OCI-LY7 (cell line): ENCODE data around the gene CYTH3. TPM values are rescaled to one million over a fixed set of nuclear protein-coding genes. Genes with fewer than 3 reads are reported as not detected.

Source experiments
- BruUV-seq: library from RNA; stranded (reverse); fragments of 400-500 nt; replicated peaks from 2 replicates; lab custom pipeline; 2021; lab: Mats Ljungman, UMichigan
- CTCF ChIA-PET: fragments of 300-600 bp; sonication (Branson Sonifier 250); formaldehyde crosslinking; loops from one replicate; lab custom pipeline; 2022; ENCODE audit warnings: antibody characterized with exemption; ENCODE audit not compliant: unreplicated experiment; lab: Charles Lee
- POLR2A ChIA-PET: fragments of 300-600 bp; sonication (Branson Sonifier 250); formaldehyde crosslinking; loops from one replicate; lab custom pipeline; 2022; ENCODE audit warnings: antibody characterized with exemption; lab: Charles Lee
- DNase-seq: peaks from one replicate; pipeline ENCODE4 v3.0.0-alpha.2; 2015; ENCODE audit warnings: low spot score
- H2AFZ ChIP-seq: fragments of 200-600 bp; sonication (generic), shearing (Covaris generic); 2 replicates; pipeline ENCODE4 v1.6.1; 2014; ENCODE audit warnings: mild to moderate bottlenecking, antibody characterized with exemption, low read length, moderate library complexity
- H3K27ac ChIP-seq: fragments of 200-600 bp; sonication (generic); 2 replicates; pipeline ENCODE4 v1.5.1; 2014; ENCODE audit warnings: mixed run types, low read depth, mild to moderate bottlenecking, moderate library complexity, low read length, inconsistent platforms; ENCODE audit not compliant: poor library complexity, severe bottlenecking
- H3K36me3 ChIP-seq: fragments of 200-600 bp; sonication (generic); 2 replicates; pipeline ENCODE4 v1.6.1; 2014; ENCODE audit warnings: mild to moderate bottlenecking, antibody characterized with exemption, low read length, moderate library complexity, mixed read lengths; ENCODE audit not compliant: insufficient read depth
- H3K4me1 ChIP-seq: fragments of 200-600 bp; sonication (generic); 2 replicates; pipeline ENCODE4 v1.5.1; 2014; ENCODE audit warnings: mild to moderate bottlenecking, low read length; ENCODE audit not compliant: insufficient read depth, poor library complexity, severe bottlenecking
- H3K4me2 ChIP-seq: fragments of 200-600 bp; sonication (generic); 2 replicates; pipeline ENCODE4 v1.6.1; 2014; ENCODE audit warnings: mild to moderate bottlenecking, low read length
- H3K4me3 ChIP-seq: fragments of 200-600 bp; sonication (generic); 2 replicates; pipeline ENCODE4 v1.5.1; 2014; ENCODE audit warnings: mild to moderate bottlenecking, low read depth, low read length; ENCODE audit not compliant: poor library complexity, severe bottlenecking
- H3K79me2 ChIP-seq: fragments of 200-600 bp; sonication (generic); 2 replicates; pipeline ENCODE4 v1.6.1; 2016; ENCODE audit warnings: low read depth, mild to moderate bottlenecking, low read length, moderate library complexity, mixed read lengths; ENCODE audit not compliant: insufficient read depth
- H3K9me2 ChIP-seq: fragments of 200-600 bp; sonication (generic); 2 replicates; pipeline ENCODE4 v1.6.1; 2016; ENCODE audit warnings: mild to moderate bottlenecking, low read length, mixed read lengths; ENCODE audit not compliant: insufficient read depth
- H3K9me3 ChIP-seq: fragments of 200-600 bp; sonication (generic); 2 replicates; pipeline ENCODE4 v1.6.1; 2014; ENCODE audit warnings: mild to moderate bottlenecking, mixed run types, low read length, mixed read lengths
- H4K20me1 ChIP-seq: fragments of 200-600 bp; sonication (generic); 2 replicates; pipeline ENCODE4 v1.6.1; 2014; ENCODE audit warnings: mild to moderate bottlenecking, antibody characterized with exemption, low read length, moderate library complexity, mixed read lengths; ENCODE audit not compliant: insufficient read depth
- CTCF ChIP-seq: fragments of 200-600 bp; sonication (generic); conservative IDR thresholded peaks from 2 replicates; pipeline ENCODE4 v1.5.1; 2014; ENCODE audit warnings: mild to moderate bottlenecking, antibody characterized with exemption, low read length, moderate library complexity, mixed read lengths
- EZH2phosphoT487 ChIP-seq: fragments of 200-600 bp; sonication (generic); IDR thresholded peaks from 2 replicates; pipeline ENCODE4 v1.6.1; 2018; ENCODE audit warnings: low read depth, borderline replicate concordance, mild to moderate bottlenecking, mixed run types, antibody characterized with exemption, low read length, moderate library complexity, mixed read lengths
- intact Hi-C: fragments of 100-400 bp; cut with micrococcal nuclease; formaldehyde crosslinking; loops from one replicate; pipeline ENCODE4 v1.10.0; 2022; ENCODE audit not compliant: unreplicated experiment
- total RNA-seq, 2 experiments: library from RNA; depleted of rRNA in 1 of 2; stranded (reverse); fragments of >200 nt in 1 of 2; shearing (Covaris generic) in 1 of 2; gene quantifications; 2 replicates each; pipeline ENCODE4 v1.2.3, GENCODE V29; 2014 to 2022

The CYTH3 gene
- total RNA-seq, 2 experiments from 2014 or later, result 3.7 to 4.7 TPM

- H4K20me1 ChIP-seq, result no peaks in the 10 kb centered on the region
- no peaks in the 10 kb centered on the region for H3K79me2 ChIP-seq
- DNase-seq, result no peak
- ChIA-PET CTCF (no interaction called here), POLR2A (interaction anchor here (0.5 to 0.9 kb wide), 2 partner anchors 77 to 347 kb away, joined by 3 to 4 read pairs; no protein-coding TSS in a partner anchor)
- H3K27ac ChIP-seq, result no peak overlapping the region
- H3K9me2 ChIP-seq, result no peaks in the 10 kb centered on the region
- intact Hi-C loops, result no loop called here
- H2AFZ ChIP-seq, result no peak overlapping the region
- H3K4me2 ChIP-seq, result no peak overlapping the region
- H3K4me1 ChIP-seq, result peaks cover 16% of the 10 kb centered on the region
- H3K4me3 ChIP-seq, result no peak overlapping the region
- H3K9me3 ChIP-seq, result no peaks in the 10 kb centered on the region
- no peak for TF ChIP-seq EZH2phosphoT487
- TF ChIP-seq CTCF, result no peak
- BruUV-seq, result no TSS peak
- no peaks in the 10 kb centered on the region for H3K36me3 ChIP-seq
These were observed 10.7 kb downstream of the CYTH3 start for GRCh38 chr7:6261699-6262098.

DNA sequence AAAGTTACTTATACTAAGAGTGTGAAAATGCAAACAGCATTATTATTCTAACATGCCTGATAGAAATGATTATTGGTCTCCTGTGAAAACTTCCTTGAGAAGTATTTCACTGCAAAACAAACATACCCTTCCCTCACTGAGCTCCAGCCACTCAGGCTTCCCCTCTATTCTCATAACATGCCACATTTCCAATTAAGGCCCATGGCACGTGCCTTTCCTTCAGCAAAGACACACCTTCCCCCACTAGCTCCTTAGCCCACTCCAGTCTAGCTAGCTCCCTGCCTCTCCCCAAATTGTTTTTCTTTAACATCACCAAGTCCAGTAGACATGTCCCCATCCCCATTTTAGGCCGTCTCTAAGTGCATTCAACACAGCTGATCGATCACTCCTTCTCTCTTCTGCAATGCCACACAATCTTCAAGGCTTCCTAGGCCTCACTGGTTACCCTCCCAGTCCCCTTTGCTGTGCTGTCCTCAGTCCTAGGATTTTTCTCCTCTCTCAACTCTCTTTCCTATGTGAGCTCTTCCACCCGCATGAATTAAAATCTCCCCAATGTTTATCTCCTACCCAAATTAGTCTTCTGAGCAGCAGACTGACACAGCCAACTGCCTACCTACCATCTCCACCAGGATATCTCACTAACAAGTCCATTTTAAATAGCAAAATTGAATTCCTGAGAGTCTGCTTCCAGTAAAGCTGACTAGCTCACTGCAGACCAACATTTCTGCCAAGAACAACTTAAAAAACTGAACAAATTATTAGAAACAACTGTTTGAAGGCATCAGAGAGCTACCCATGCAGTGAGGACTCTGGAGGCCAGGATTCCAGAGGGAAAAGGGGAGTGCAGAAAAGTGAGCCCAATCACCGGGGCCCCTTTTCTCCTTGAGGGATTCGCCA lies 11.9 kb downstream of the CYTH3 start:
- H3K4me3 ChIP-seq, result no peak overlapping the region
- no TSS peak for BruUV-seq
- POLR2A ChIA-PET, result interaction anchor here (1.5 kb wide), 1 partner anchor 9 kb away, joined by 7 read pairs; no protein-coding TSS in a partner anchor
- H4K20me1 ChIP-seq, result no peaks in the 10 kb centered on the region
- H3K4me1 ChIP-seq, result peaks cover 16% of the 10 kb centered on the region
- no peak overlapping the region for H3K4me2 ChIP-seq
- H3K79me2 ChIP-seq, result no peaks in the 10 kb centered on the region
- H2AFZ ChIP-seq, result no peak overlapping the region
- no peaks in the 10 kb centered on the region for H3K9me2 ChIP-seq
- intact Hi-C loops, result no loop called here
- H3K9me3 ChIP-seq, result no peaks in the 10 kb centered on the region
- no peaks in the 10 kb centered on the region for H3K36me3 ChIP-seq
- no peak for DNase-seq
- no peak overlapping the region for H3K27ac ChIP-seq
- TF ChIP-seq CTCF (no peak), EZH2phosphoT487 (no peak)
- CTCF ChIA-PET, result no interaction called here

DNA sequence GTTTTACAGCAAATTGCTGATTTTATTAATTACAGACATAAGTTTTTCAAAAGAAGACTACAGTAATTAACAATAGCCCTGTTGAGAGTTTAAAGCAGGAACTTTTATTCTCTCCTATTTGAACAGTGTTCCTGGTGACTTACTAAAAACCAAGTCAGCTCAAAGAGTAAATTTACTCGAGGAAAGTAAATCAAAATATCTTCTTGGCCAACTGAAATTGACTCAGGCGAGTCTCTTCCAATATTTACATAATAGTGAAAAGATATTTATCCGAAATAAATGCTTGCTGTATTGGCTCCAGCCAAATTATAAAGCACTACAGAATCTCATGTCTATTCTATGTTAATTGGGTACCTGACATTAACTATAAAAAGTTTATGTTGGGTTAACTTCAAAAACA lies 13.2 kb downstream of the CYTH3 start:
- POLR2A ChIA-PET, result interaction anchor here (1.0 to 1.5 kb wide), 2 partner anchors 9 to 10 kb away, joined by 3 to 7 read pairs; no protein-coding TSS in a partner anchor
- H3K9me2 ChIP-seq, result no peaks in the 10 kb centered on the region
- DNase-seq, result no peak
- no peak overlapping the region for H3K27ac ChIP-seq
- intact Hi-C loops, result no loop called here
- H3K79me2 ChIP-seq, result no peaks in the 10 kb centered on the region
- CTCF ChIA-PET, result no interaction called here
- TF ChIP-seq CTCF (no peak), EZH2phosphoT487 (no peak)
- H3K4me3 ChIP-seq, result no peak overlapping the region
- peaks cover 16% of the 10 kb centered on the region for H3K4me1 ChIP-seq
- BruUV-seq, result no TSS peak
- peak overlapping the region; percentile 14; the same call in 1 of the 2 replicates for H3K4me2 ChIP-seq
- H3K36me3 ChIP-seq, result no peaks in the 10 kb centered on the region
- peak overlapping the region; percentile 54; the same call in 1 of the 2 replicates for H2AFZ ChIP-seq
- H3K9me3 ChIP-seq, result no peaks in the 10 kb centered on the region
- no peaks in the 10 kb centered on the region for H4K20me1 ChIP-seq
